ENCODE results near the gene SLC24A4.

DNA sequence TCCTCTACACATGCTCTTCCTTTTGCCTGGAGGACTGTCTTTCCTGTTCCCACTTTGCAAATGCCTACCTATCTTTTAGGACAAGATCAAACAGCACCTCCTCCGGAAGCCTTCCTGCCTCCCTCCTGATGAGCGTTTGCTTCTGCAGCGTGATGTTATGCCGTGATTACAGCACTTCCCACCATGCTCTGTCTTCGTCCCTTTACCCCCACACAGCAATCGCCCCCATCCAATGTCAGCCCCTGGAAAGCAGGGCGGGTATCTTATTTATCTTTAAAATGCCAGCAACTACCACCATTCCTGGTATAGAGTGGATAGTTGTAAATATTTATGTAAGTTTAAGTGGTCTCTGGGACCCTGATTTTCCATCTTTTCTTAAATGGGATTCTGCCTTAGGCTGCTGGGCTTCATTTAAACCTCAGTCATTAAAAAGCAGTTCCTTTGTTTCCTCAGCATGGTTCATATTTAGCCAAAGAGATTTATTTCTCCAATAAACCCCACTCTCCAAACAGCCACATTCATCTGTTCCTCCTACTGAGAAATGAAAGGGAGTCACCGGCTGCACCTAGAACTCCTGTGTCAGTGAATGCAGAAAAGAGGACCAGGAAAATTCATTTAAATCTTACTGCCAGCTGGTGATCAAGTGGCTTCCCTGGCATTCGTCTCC, 33.8 kb upstream of the SLC24A4 start:
- no peak for TF ChIP-seq POLR2A (IDR thresholded peaks at IDR 0.05)
- TF ChIP-seq, protein P1, sequence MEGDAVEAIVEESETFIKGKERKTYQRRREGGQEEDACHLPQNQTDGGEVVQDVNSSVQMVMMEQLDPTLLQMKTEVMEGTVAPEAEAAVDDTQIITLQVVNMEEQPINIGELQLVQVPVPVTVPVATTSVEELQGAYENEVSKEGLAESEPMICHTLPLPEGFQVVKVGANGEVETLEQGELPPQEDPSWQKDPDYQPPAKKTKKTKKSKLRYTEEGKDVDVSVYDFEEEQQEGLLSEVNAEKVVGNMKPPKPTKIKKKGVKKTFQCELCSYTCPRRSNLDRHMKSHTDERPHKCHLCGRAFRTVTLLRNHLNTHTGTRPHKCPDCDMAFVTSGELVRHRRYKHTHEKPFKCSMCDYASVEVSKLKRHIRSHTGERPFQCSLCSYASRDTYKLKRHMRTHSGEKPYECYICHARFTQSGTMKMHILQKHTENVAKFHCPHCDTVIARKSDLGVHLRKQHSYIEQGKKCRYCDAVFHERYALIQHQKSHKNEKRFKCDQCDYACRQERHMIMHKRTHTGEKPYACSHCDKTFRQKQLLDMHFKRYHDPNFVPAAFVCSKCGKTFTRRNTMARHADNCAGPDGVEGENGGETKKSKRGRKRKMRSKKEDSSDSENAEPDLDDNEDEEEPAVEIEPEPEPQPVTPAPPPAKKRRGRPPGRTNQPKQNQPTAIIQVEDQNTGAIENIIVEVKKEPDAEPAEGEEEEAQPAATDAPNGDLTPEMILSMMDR (IDR thresholded peaks at IDR 0.05 in 8 of 11, conservative IDR thresholded peaks at IDR 0.05 in 3 of 11), result no peak

All from spleen (tissue), 7 donors.